Epithelial cell of esophagus (primary cell): ENCODE results near the gene JRKL.

ENCODE experiments used
- DNase-seq: peaks from one replicate; pipeline ENCODE4 v3.0.0; 2010; ENCODE audit warnings: low read depth
- H3K4me3 ChIP-seq: 2 replicates; pipeline ENCODE4 v1.5.1; 2011; ENCODE audit warnings: mild to moderate bottlenecking, low read length, control low read depth
- CTCF ChIP-seq: IDR thresholded peaks from 2 replicates; pipeline ENCODE4 v1.5.1; 2011; ENCODE audit warnings: low read depth, mild to moderate bottlenecking, low read length, control low read depth, inconsistent platforms; ENCODE audit not compliant: insufficient read depth; ENCODE audit errors: missing control alignments

The JRKL gene

GRCh38 chr11:96357794-96358193, 32.0 kb upstream of the JRKL start:
- H3K4me3 ChIP-seq: no peak overlapping the region
- no peak for TF ChIP-seq CTCF
- no peak for DNase-seq

GRCh38 chr11:96358321-96358720, 31.5 kb upstream of the JRKL start:
- H3K4me3 ChIP-seq: no peak overlapping the region
- DNase-seq: no peak
- no peak for TF ChIP-seq CTCF

DNA sequence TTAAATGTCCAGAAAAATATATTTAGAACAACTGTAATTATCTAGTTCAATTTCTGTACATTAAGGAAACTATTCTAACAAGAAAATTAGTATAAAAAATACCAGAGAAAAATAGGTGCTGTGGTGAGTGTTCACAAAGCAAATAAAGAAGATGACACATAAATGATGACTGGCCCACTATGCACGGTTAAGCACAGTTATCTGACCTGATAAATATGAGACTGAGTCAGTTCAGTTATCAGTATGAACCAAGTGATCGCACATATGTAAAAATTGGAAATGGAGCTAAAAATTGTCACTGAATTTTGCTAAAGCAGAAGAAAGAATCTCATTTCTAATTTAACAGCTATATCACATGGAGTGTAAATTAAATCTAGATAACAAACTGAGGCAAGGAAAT, 28.0 kb upstream of the JRKL start:
- no peak for TF ChIP-seq CTCF
- H3K4me3 ChIP-seq: no peak overlapping the region
- no peak for DNase-seq

DNA sequence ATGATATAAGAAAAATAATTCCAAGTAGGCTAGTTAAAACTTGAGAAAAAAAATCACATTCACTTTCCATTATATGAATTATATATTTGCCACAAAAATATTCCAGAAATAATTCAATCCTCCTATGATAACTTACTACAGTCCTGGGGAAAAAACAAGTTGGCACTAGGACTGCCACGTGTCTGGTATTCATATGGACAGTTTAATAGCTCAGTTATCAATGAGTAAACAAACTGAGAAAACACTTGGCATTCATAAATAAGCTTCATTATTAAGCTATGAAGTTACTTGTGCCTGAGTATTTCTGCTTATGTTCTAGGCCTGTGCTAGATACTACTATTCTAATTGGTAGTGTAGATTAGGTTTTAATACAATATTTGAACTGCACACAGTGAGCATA, 24.3 kb upstream of the JRKL start:
- DNase-seq: no peak
- no peak for TF ChIP-seq CTCF
- no peak overlapping the region for H3K4me3 ChIP-seq

DNA sequence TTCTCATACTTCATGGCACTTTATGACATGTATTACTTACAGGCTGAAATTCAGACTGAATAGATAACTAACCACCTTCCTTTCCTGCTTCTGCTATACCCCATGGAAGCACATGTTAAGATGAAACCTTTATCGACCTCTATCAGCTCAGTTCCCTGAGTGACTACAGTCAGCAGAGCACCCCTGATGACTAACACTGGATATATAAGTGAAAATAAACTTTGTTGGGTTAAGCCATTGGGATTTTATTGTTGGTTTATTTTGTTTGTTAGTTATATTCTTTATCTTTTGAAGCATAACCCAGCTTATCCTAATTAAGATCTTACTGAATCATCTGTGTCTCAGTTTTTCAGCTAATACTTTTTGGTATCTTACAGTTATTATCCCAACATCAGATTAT, 23.8 kb upstream of the JRKL start:
- no peak overlapping the region for H3K4me3 ChIP-seq
- TF ChIP-seq CTCF: no peak
- no peak for DNase-seq

GRCh38 chr11:96367342-96367741, 22.5 kb upstream of the JRKL start:
- no peak for DNase-seq
- no peak for TF ChIP-seq CTCF
- no peak overlapping the region for H3K4me3 ChIP-seq

- TF ChIP-seq CTCF: no peak
- DNase-seq: no peak
- no peak overlapping the region for H3K4me3 ChIP-seq
Observed at GRCh38 chr11:96373826-96374225, 16.0 kb upstream of the JRKL start.
